ENCODE results near the gene KCNC3. TPM values are rescaled to one million over a fixed set of nuclear protein-coding genes. Genes with fewer than 3 reads are reported as not detected.

Gene KCNC3
- total RNA-seq, 1 experiment from 2014 or later: 17.3 TPM

GRCh38 chr19:50268501-50268900 lies 60.7 kb downstream of the KCNC3 start:
- H4K20me1 ChIP-seq (ENCODE audit: control insufficient read depth, insufficient read depth, insufficient read length): no peaks in the 10 kb centered on the region
- no peak overlapping the region for H2BK20ac ChIP-seq (ENCODE audit: low read depth, low read length, poor library complexity, severe bottlenecking)
- H4K91ac ChIP-seq (ENCODE audit: insufficient read length, low read depth, low read length): no peak overlapping the region
- H3K9me3 Mint-ChIP-seq: no peaks in the 10 kb centered on the region
- no peak overlapping the region for H3T11ph ChIP-seq (ENCODE audit: low read length)
- TF ChIP-seq, protein P1, sequence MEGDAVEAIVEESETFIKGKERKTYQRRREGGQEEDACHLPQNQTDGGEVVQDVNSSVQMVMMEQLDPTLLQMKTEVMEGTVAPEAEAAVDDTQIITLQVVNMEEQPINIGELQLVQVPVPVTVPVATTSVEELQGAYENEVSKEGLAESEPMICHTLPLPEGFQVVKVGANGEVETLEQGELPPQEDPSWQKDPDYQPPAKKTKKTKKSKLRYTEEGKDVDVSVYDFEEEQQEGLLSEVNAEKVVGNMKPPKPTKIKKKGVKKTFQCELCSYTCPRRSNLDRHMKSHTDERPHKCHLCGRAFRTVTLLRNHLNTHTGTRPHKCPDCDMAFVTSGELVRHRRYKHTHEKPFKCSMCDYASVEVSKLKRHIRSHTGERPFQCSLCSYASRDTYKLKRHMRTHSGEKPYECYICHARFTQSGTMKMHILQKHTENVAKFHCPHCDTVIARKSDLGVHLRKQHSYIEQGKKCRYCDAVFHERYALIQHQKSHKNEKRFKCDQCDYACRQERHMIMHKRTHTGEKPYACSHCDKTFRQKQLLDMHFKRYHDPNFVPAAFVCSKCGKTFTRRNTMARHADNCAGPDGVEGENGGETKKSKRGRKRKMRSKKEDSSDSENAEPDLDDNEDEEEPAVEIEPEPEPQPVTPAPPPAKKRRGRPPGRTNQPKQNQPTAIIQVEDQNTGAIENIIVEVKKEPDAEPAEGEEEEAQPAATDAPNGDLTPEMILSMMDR (conservative IDR thresholded peaks at IDR 0.05): no peak
- no peak overlapping the region for H2BK5ac ChIP-seq (ENCODE audit: insufficient read length, low read length)
- H3K14ac ChIP-seq (ENCODE audit: insufficient read depth, low read length): no peak overlapping the region
- no peak overlapping the region for H3K9ac ChIP-seq (ENCODE audit: extremely low read depth, insufficient read length, low read length)
- no peak overlapping the region for H3K23ac ChIP-seq (ENCODE audit: insufficient read length, low read depth, low read length)
- no peak overlapping the region for H4K5ac ChIP-seq (ENCODE audit: insufficient read length, low read depth, low read length)
- H3K79me1 ChIP-seq (ENCODE audit: insufficient read depth, low read depth, low read length, poor library complexity, severe bottlenecking): no peaks in the 10 kb centered on the region
- H3K36me3 Mint-ChIP-seq (ENCODE audit: insufficient read depth in 1 of 3, low read depth in 3 of 3): peaks cover 19 to 36% (median 27%) of the 10 kb centered on the region in 3 experiments; a peak in 6 of 7 replicates
- H3K23me2 ChIP-seq (ENCODE audit: insufficient read length, low read depth, low read length, poor library complexity, severe bottlenecking): no peaks in the 10 kb centered on the region
- no peak overlapping the region for H3K4ac ChIP-seq (ENCODE audit: low read depth, low read length)
- peaks cover 0 to 6% of the 10 kb centered on the region in 2 experiments for H3K4me1 Mint-ChIP-seq
- H3K18ac ChIP-seq (ENCODE audit: insufficient read length, low read depth, low read length): no peak overlapping the region
- WGBS (ENCODE audit: extremely low coverage, insufficient read length, low lambda C conversion rate): no CpG with 5 or more reads among the region's 5 CpGs
- no peaks in the 10 kb centered on the region for H3K79me2 ChIP-seq (ENCODE audit: insufficient read depth, low read length)
- no peak overlapping the region for H3K27ac ChIP-seq (ENCODE audit: insufficient read length, low read depth, low read length)
- no peaks in the 10 kb centered on the region for H3K27me3 ChIP-seq (ENCODE audit: insufficient read depth, low read length)
- H3K27me3 Mint-ChIP-seq (ENCODE audit: low read depth): no peaks in the 10 kb centered on the region; the same call in 1 of the 2 replicates
- H2AK5ac ChIP-seq (ENCODE audit: insufficient read length, low read length): no peak overlapping the region
- no peak overlapping the region for H3K56ac ChIP-seq (ENCODE audit: insufficient read length, low read depth, low read length)
- H2BK120ac ChIP-seq (ENCODE audit: low read depth, low read length, poor library complexity, severe bottlenecking): no peak overlapping the region
- DNase-seq: no peak
- H2AFZ ChIP-seq (ENCODE audit: low read length): no peak overlapping the region
- no peak overlapping the region for H3K27ac Mint-ChIP-seq
- no peak overlapping the region for H3K4me2 ChIP-seq (ENCODE audit: insufficient read depth, insufficient read length, low read length)
- no peak overlapping the region for H2BK12ac ChIP-seq (ENCODE audit: insufficient read length, low read depth, low read length)
- H4K8ac ChIP-seq (replicated peaks; ENCODE audit: insufficient read length, low read depth, low read length): no peak overlapping the region
- H3K4me3 Mint-ChIP-seq: no peak overlapping the region
- no peaks in the 10 kb centered on the region for H3K9me3 ChIP-seq (ENCODE audit: control insufficient read depth, low read depth, low read length)
- no peak overlapping the region for H2BK15ac ChIP-seq (ENCODE audit: low read depth, low read length)
- H3K4me1 ChIP-seq (ENCODE audit: insufficient read depth, low read length): no peaks in the 10 kb centered on the region
